A673 (cell line): ENCODE measurements around the gene TRIM64C. TPM values are rescaled to one million over a fixed set of nuclear protein-coding genes. Genes with fewer than 3 reads are reported as not detected.

Source experiments
- total RNA-seq: library from RNA; stranded (reverse); gene quantifications from 2 replicates; pipeline ENCODE4 v1.2.3, GENCODE V29; 2021

TRIM64C gene
- total RNA-seq, 1 experiment from 2014 or later, result not detected

Other genes with a start within 250 kb of the TRIM64C start
- gene TRIM51G, start 75.2 kb downstream of the TRIM64C start, total RNA-seq, result not detected in 2 replicates
- gene TRIM49B, start 30.3 kb downstream of the TRIM64C start, total RNA-seq, result not detected in 2 replicates
- 6.1 and 8.9 TPM in 2 replicates for gene FOLH1, start 149.5 kb upstream of the TRIM64C start, total RNA-seq